Stimulated activated CD8-positive, alpha-beta memory T cell treated with anti-CD3 and anti-CD28 coated beads, Interleukin-12 subunit alpha, Interleukin-12 subunit beta, amount 100 ng/mL, for 24 hours (primary cell): ENCODE measurements around the gene TPRG1.

ENCODE experiments used
- DNase-seq: peaks from one replicate; pipeline ENCODE4 v3.0.0-alpha.2; 2020; ENCODE audit errors: extremely low read depth

TPRG1 gene

GRCh38 chr3:189355481-189356201 is 183.9 kb downstream of the TPRG1 start:
- DNase-seq = no peak

- no peak for DNase-seq
Measured at GRCh38 chr3:189360291-189360690, 188.5 kb downstream of the TPRG1 start.

GRCh38 chr3:189361103-189361835 is 189.5 kb downstream of the TPRG1 start:
- no peak for DNase-seq

GRCh38 chr3:189363590-189364255 is 192.0 kb downstream of the TPRG1 start:
- no peak for DNase-seq

GRCh38 chr3:189365609-189366564 is 194.1 kb downstream of the TPRG1 start:
- DNase-seq = no peak

- no peak for DNase-seq
Measured at GRCh38 chr3:189368384-189368783, 196.6 kb downstream of the TPRG1 start.

- no peak for DNase-seq
Measured at GRCh38 chr3:189369636-189370035, 197.9 kb downstream of the TPRG1 start.

- DNase-seq = no peak
Measured at GRCh38 chr3:189372243-189372642, 200.5 kb downstream of the TPRG1 start.
